ENCODE results near the gene RNF157. TPM values are rescaled to one million over a fixed set of nuclear protein-coding genes. Genes with fewer than 3 reads are reported as not detected.

The RNF157 gene
- total RNA-seq, 1 donor from 2014 or later, result 28.0 TPM

DNA sequence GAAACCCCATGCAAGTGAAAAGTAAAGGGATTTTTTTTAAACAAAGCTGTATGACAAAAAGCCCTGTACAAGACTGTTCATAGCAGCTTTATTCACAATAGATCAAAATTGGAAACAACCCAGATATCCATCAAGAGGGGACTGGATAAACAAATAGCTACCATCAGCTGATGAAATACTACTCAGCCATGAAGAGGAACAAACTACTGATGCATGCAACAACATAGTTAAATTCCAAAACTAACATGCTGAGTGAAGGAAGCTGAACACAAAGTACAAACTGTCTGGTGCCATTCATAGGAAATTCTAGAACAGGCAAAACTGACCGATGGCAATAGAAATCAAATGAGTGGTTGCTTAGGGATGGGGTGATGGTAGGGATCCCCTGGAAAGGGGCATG is 114.4 kb downstream of the RNF157 start:
- DNase-seq (ENCODE audit: low spot score), result no peak

DNA sequence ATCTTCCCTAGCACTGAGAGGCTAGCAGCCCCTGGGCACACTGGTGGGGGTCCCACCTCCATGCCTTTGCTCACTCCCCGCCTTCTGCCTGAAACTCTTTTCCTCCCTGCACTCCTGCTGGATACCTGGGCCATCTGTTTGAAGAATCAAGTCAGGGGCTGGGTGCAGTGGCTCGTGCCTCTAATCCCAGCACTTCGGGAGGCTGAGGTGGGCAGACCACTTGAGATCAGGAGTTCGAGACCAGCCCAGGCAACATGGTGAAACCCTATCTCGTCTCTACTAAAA is 115.0 kb downstream of the RNF157 start:
- DNase-seq (ENCODE audit: low spot score), result no peak

DNA sequence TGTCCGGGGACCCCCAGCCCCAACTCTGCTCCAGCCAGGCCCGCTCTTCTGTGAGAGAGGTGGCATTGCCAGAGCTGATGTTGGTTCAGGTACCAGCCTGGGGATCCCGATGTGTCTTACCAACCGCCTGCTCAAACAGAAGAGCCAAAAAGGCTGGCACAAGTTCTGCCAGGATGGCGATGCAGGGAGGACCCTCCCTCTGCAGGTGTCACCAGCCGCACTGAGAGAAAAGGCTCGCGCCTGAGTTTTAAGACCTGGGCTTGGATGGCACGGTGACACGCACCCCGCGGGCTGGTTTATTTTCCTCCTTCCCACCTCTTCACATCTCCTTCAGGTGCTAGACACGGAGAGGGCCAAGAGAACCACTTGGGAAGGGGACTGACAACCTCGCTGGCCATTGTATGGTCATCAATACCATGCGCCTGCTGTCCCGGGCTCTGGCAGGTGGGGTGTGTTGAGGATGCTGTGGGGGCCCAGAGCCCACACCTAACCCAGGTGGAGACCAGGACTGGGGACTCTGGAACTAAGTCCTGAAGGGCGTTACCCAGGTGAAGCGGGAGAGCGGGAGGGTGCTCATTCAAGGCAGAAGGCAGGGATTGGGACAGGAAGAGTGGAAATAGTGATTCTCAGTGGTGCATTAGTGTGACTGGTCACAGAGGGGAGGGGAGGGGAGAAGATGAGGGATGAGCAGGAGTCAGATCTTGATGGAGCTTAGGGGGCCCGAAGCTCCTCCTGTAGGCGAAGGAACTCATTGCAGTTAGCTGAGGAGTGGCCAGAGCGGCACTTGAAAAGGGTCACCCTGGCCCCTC is 115.5 kb downstream of the RNF157 start:
- no peak for DNase-seq (ENCODE audit: low spot score)

DNA sequence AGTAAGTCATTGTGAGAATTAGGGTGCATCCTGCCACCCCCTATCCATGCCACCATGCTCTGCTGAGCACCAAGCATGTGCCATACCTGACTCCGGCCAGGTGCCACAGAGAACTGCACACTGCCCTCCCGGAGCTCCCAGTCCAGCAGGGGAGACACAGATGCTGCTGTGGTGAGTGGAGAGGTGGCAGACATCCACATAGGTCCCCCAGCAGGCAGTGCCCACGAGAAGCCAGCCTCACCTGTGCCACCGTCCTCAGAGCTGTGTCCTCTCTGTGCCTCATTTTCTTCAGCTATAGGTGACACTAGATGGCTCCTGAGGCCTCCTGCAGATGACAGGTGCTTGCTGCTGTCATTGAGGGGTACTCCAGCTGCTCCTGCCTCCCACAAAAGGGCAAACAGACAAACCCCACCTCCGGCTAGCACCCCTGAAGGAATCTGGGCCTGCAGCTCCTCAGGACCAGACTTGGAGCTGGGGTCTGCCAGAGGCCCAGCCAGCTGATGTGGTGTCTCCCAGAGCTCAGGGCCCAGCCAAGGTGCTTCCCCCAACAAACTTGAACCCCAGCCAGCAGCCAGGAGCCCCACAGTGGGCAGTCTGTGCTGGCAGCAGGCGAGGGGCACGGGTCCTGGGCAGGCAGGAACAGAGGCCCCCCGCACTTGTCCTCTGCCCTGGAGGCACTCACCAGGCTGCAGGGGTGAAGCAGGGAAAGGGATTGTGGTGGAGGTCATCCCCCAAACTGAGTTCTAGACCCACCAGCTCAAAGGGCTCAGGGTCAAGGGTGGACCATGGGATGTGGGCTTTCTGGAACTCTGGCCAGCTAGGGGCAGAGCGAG is 116.3 kb downstream of the RNF157 start:
- no peak for DNase-seq (ENCODE audit: low spot score)

DNA sequence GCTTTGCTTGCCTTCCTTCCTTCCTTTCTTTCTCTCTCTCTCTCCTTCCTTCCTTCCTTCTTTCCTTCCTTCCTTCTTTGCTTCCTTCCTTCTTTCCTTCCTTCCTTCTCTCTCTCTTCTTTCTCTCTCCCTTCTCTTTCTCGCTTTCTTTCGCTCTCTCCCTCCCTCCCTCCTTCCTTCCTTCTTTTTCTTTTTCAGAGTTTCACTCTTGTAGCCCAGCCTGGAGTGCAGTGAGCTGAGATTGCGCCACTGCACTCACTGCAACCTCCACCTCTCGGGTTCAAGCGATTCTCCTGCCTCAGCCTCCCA is 117.1 kb downstream of the RNF157 start:
- no peak for DNase-seq (ENCODE audit: low spot score)

DNA sequence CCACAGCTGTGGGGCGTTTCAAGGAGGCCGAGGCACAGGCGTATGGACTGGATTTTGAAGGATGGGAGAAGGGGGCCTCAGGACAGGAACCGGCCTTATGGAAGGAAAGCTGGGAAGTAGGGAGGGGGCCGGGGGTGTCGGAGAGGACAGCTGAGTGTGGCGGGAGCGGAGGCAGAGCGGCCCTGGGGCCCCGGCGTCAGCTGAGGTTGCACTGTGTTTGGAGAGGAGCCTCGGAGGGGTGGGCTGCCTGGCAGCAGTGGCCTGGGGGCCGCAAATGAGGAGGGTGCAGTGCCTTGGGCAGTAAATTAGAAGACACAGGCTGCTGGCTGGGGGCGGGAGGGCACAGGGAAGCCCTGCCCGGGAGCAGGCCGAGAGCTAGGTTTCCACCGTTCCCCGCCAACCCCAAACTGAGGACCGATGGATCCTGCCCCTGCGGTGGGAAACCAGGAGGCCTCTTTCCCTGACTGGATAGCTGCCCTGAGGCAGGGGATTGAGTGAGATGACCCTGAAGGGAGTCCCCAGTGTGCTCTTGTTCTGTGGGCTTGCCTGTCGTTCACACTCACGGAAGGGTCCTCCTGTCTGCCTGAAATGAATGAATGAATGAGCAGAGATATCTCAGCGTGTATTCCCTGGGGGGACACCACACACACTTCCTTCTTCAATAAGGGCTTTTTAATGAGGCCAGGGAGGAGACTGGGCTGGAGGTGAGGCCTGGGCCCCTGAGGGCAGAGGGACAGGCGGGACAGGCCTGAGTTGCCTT is 117.7 kb downstream of the RNF157 start:
- DNase-seq (ENCODE audit: low spot score), result no peak

DNA sequence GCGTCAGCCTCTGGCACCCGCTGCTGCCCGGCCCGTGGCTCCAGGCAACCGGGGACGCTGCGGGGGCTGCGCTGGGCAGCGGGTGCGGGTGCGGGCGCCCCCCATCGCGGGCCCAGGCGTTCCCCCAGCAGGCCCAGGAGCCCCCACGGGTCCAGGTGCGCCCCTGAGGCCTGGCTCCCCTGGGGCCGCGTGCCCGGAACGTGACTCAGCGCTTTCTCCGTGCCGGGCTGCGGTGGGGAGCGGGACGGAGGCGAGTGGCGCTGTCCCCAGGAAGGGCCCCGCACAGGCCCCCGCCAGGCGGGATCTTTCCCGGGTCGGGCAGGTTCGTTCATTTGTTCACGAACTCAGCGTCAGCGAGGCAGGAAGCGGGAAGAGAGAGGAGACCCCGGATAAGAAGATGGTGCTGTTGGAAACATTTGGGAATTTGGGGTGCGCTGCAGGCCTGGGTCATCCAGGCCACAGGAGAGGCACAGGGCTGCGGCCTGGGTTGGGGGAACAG is 118.3 kb downstream of the RNF157 start:
- no peak for DNase-seq (ENCODE audit: low spot score)

DNA sequence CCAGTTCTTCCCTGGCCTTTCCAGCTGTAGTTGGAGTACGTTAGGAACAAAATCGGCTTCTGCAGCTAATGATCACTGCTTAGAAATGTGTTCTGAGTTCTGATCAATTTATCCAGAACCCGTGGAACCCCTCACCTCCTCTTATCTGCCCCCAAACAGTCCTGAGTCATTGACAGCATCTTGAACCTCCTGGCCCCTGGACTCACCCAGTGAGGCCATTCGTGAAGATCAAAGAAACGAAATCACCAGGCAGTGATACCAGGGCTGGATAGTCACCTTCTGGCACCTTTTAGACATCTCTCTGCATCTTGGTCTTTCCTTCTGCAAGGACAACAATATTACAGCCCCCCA is 119.7 kb downstream of the RNF157 start:
- DNase-seq (ENCODE audit: low spot score), result no peak

DNA sequence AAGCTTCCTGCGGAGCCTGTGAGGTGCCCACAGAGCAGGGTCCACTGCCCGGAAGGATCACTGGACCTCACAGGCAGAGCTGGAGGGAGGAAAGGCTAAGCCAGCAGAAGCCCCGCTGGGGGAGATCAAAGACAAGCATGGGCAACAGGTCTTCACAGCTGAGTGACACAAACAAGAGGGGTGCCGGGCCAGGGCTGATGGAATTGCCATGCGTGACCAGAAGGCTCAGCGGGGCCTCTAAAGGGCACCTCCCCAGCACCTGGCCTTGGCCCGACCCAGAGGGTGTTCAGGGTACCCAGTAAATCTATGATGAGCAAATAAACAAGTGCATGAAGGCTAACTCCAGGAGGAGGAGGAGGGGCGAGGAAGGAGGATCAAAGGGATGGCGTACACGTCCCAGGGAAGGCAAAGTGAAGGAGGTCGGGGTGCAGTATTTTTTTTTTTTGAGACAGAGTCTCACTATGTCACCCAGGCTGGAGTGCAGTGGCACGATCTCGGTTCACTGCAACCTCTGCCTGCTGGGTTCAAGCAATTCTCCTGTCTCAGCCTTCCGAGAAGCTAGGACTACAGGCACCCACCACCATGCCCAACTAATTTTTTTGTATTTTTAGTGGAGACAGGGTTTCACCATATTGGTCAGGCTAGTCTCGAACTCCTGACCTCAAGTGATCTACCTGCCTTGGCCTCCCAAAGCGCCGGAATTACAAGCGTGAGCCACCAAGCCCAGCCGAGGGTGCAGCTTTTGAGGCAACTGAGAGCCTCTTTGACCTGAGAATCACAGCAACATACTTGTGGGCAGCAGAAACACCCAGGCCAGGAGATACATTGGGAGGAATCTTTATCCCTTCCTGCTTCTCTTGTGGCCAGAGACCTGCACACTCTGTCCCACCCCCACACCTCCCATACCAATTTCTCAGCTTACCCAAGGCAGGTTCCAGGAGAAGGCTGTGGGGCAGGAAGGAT is 120.6 kb downstream of the RNF157 start:
- DNase-seq (ENCODE audit: low spot score), result no peak

DNA sequence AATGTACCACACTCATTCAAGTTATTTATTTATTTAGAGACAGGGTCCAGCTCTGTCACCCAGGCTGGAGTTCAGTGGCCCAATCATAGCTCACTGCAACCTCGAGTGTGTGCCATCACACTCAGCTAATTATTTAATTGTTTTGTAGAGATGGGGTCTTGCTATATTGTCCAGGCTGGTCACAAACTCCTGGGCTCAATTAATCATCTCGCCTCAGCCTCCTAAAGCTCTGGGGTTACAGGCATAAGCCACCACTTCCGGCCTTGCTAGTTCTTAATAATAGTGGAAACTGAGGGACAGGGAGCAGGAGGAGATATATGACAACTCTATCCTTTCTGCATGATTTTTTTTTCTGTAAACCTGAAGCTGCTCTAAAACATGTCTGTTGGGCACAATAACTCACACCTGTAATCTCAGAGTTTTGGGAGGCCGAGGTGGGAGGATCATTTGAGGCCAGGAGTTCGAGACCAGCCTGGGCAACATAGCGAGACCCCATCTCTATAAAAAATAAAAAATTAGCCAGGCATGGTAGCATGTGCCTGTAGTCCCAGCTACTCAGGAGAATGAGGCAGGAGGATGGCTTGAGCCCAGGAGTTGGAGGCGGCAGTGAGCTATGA is 125.0 kb downstream of the RNF157 start:
- DNase-seq (ENCODE audit: low spot score), result no peak

DNA sequence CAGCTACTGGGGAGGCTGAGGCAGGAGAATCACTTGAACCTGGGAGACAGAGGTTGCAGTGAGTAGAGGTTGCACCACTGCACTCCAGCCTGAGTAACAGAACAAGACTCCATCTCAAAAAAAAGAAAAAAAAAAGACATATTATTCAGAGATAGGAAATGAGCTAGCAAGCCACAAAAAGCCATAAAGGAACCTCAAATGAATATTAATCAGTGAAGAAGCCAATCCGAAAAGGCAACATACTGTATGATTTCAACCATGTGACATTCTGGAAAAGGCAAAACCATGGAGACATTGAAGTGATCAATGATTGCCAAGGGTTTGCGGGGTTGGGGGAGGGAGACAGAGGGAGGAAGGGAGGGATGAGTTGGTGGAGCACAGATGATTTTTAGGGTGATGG is 128.3 kb downstream of the RNF157 start:
- DNase-seq (ENCODE audit: low spot score), result no peak

DNA sequence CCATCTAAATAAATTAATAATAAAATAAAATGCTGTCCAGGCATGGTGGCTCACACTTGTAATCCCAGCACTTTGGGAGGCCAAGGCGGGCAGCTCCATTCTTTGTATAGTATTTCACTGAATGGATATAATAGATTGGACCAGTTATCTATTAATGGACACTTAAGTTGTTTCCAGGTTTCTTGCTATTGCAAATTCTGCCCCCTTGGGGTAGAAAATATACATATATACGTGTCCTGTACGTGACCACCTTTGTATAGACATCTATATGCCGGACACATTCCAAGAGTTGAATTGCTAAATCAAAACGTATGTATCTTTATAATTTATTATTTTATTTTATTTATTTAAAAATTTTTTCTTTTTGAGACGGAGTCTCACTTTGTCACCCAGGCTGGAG is 132.8 kb downstream of the RNF157 start:
- no peak for DNase-seq (ENCODE audit: low spot score)

DNA sequence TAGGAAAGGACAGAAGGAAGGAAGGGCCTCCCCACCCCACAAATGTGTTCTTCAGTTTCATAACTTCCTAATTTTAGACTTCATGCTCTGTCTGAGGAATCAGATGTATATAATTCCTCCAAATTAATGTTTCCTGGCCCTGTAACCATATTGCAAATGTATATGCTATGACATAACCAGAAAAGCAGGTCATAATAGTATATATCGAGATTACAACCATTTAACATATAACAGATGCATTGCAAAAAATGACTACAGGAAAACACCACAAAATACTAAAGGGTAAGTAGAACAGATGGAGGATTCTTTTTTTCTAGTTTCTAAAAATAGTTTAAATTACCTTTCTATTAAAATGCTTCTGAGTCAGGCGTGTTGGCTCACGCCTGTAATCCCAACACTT is 133.6 kb downstream of the RNF157 start:
- DNase-seq (ENCODE audit: low spot score), result no peak

DNA sequence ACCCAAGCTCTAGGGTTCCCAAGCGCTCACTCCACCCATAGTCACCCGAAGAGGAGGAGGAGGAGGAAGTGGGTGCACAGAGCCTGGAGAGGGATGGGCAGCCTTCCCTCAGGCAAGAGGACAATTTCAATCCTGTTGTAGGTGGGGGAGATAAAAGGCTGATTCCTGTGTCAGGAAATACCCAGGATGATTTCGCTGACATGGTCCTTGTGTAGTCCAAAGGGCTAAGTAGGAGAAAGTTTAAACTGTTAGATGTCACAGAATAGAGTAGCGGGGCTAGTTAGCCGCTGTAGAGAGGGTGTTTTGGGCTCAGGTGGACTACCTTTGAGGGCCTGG is 135.4 kb downstream of the RNF157 start:
- no peak for DNase-seq (ENCODE audit: low spot score)

DNA sequence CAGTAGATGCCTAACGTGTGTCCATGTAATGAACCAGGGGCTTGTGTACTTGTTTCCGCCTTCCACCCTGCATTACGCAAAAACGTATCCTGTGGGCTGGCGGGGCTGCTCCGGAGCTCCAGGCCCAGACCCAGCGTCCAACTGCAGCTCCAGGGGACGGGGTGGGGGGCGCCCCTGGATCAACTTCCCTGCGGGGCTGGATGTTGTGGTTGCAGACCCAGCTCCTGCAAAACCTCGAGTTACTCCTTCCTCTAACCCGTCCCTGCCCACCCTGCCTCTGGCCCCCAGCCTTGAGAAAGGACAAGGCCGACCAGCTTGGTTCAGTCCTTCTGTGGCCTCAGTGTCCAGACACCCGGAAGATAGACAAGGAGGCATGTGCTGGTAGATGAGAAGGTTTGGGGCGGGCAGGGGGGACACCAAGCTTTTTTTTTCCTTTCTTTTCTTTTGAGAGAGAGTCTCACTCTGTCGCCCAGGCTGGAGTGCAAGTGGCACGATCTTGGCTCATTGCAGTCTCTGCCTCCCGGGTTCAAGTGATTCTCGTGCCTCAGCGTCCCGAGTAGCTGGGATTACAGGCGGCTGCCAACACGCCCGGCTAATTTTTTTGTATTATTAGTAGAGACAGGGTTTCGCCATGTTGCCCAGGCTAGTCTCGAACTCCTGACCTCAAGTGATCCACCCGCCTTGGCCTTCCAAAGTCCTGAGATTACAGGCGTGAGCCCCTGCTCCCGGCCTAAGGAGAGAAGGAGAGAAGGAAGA is 136.0 kb downstream of the RNF157 start:
- DNase-seq (ENCODE audit: low spot score), result no peak

DNA sequence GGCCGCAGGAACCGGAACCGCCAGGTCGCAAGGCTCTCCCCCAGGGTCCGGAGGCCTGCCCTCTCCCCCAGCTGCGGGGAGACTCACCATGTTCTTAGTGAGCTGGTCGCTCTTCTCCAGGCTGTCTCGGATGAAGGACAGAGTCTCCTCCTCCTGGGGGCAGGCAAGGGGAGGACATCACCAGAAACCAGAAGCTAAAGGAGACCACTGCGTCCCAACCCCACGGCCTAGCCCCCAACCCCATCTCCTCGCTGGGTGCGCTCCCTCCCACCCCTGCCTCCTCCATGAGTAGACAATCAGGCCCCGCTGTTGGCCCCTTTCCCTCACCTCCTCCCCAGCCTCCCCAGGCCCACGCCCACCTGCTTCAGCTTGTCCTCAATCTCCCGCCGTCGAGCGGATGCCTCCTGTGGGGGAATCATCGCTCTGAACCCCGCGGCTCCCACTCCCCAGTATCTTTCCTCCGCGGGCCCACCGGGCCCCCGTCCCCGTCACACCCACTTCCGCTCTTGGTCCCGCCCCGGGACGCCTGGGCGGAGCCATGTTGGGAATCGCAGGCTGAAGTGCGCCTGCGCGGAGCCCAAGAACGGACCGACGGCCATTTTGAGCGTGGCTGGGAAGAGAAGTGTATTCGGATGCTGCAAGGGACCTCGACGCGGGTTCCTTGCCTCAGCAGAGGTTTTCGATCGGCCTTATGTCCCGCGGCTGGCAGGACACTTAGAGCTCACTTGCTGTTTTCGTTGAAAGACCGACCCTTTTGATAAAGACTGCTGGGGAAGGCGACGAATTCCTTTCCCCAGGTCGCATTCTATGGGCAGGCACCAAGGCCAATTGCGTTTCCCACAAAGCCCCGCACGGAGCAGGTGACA is 136.8 kb downstream of the RNF157 start, which contains the start of gene EXOC7:
Gene EXOC7, minus strand, starts transcription at position 514 of the 866 bp plus-strand sequence. Its CDS starts 95 bp downstream, at position 419.
- peak; percentile 98 for DNase-seq (ENCODE audit: low spot score)

DNA sequence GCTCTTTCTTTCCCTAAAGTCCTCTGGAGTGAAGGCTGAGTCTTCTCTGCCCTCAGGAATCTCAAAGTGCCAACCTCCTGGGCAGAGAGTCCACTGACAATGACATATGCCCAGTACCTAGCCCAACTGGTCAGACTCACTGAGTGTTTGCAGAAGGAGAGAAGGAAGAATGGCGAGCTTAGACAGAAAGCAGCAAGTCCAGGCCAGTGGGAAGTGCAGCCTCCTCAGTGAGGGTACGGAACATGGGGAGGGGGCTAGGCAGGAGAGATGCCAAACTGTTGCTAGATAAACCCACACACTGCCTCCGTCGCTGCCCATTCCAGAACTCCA is 137.4 kb downstream of the RNF157 start:
- DNase-seq (ENCODE audit: low spot score), result no peak

DNA sequence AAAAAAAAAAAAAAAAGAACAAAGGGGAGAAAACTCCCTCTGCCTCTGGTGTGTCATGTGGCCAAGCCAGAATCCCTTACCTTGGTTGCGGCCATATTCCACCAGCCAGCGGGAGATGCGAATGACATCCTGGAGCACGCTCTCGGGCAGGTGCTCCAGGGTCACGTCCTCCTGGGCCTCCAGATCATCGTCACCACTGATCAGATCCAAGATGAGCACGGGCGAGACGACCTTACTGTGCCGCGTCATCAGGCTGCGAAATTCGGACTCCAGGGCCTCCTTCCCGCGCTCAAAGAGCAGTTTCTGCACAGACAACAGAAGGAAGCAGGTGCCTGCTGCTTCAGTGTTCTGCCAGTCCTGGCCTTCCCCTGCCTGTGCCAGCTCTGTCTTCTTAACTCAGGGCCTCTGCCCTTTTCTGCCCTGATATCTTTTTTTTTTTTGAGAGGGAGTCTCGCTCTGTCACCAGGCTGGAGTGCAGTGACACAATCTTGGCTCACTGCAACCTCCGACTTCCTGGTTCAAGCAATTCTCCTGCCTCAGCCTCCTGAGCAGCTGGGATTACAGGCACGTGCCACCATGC is 142.5 kb downstream of the RNF157 start:
- DNase-seq (ENCODE audit: low spot score), result no peak

DNA sequence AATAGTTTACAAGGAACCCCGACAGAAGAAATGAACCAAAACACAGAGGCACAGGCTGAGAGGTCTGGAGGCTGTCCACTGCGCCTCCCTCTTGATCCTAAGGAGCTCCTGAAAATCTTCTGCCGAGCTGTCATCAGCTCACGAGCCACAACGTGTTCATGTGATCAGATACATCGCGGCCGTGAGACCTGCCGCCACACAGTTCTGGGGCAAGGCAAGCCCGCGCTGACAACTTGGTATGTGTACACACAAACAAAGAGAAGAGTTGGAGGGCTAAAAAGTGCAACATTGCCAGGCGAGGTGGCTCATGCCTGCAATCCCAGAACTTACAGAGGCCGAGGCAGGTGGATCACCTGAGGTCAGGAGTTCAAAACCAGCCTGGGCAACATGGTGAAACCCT is 144.3 kb downstream of the RNF157 start:
- DNase-seq (ENCODE audit: low spot score), result no peak
